Naive thymus-derived CD4-positive, alpha-beta T cell (primary cell): ENCODE results near the gene SF3B5. TPM values are rescaled to one million over a fixed set of nuclear protein-coding genes. Genes with fewer than 3 reads are reported as not detected.
A peak's percentile ranks its signal among the peaks of the same experiment; 100 is the strongest.
"Not testable (repeated sequence)": the region's sequence is repeated elsewhere in the genome, so short reads cannot be mapped to it uniquely, and the experiment has no call there.

ENCODE experiments used
- ATAC-seq: fragments of 150-1000 bp; cut with Tn5 transposase; 2 replicates; pipeline ENCODE4 v1.10.0; 2021; ENCODE audit warnings: mild to moderate bottlenecking, moderate library complexity
- CTCF ChIA-PET: fragments of 350-600 bp; sonication (Branson Sonifier 250); formaldehyde crosslinking; loops from one replicate; lab custom pipeline; 2021; ENCODE audit warnings: antibody characterized with exemption; lab: Charles Lee
- POLR2A ChIA-PET: fragments of 350-600 bp; sonication (Branson Sonifier 250); formaldehyde crosslinking; loops from one replicate; lab custom pipeline; 2021; ENCODE audit warnings: antibody characterized with exemption, inconsistent platforms; lab: Charles Lee
- DNase-seq, 9 donors: peaks; one replicate each; pipeline versions ENCODE4 v3.0.0 to v3.0.0-alpha.2; 2020 to 2022; ENCODE audit warnings: mixed read lengths in 1 of 9
- H3K27ac ChIP-seq: one replicate; pipeline ENCODE4 v1.7.0; 2013; ENCODE audit warnings: mild to moderate bottlenecking, low read depth, low read length, moderate library complexity
- H3K27me3 ChIP-seq, 2 donors: one replicate each; pipeline ENCODE4 v1.7.0; 2013; ENCODE audit warnings: low read length in 2 of 2, mild to moderate bottlenecking in 2 of 2, moderate library complexity in 2 of 2; ENCODE audit not compliant: control insufficient read depth in 2 of 2, insufficient read depth in 2 of 2
- H3K36me3 ChIP-seq, 3 experiments: 1 replicate in 2 of 3; 2 replicates in 1 of 3; pipeline ENCODE4 v1.7.0; 2013; ENCODE audit warnings: low read length in 3 of 3, mild to moderate bottlenecking in 3 of 3, moderate library complexity in 1 of 3; ENCODE audit not compliant: insufficient read depth in 3 of 3, control insufficient read depth in 2 of 3
- H3K4me1 ChIP-seq, 2 donors: one replicate each; pipeline ENCODE4 v1.7.0; 2013; ENCODE audit warnings: low read length in 2 of 2, mild to moderate bottlenecking in 2 of 2, moderate library complexity in 1 of 2; ENCODE audit not compliant: control insufficient read depth in 2 of 2, insufficient read depth in 2 of 2
- H3K4me3 ChIP-seq: 2 replicates; pipeline ENCODE4 v1.7.0; 2013; ENCODE audit warnings: mild to moderate bottlenecking, low read length
- H3K9me3 ChIP-seq, 3 experiments: 1 replicate in 2 of 3; 2 replicates in 1 of 3; pipeline ENCODE4 v1.7.0; 2013; ENCODE audit warnings: low read length in 3 of 3; ENCODE audit not compliant: control insufficient read depth in 2 of 3
- H3K27ac Mint-ChIP-seq, 9 donors: one replicate each; pipeline ENCODE4 v1.8.0; 2020 to 2022; ENCODE audit warnings: mixed read lengths in 9 of 9, mild to moderate bottlenecking in 8 of 9, moderate library complexity in 5 of 9, inconsistent platforms in 2 of 9
- H3K27me3 Mint-ChIP-seq, 5 donors: one replicate each; pipeline ENCODE4 v1.8.0; 2021 to 2022; ENCODE audit warnings: mixed read lengths in 5 of 5, mild to moderate bottlenecking in 1 of 5
- H3K36me3 Mint-ChIP-seq, 5 donors: one replicate each; pipeline ENCODE4 v1.8.0; 2020 to 2022; ENCODE audit warnings: mixed read lengths in 5 of 5, mild to moderate bottlenecking in 3 of 5, inconsistent platforms in 1 of 5
- H3K4me1 Mint-ChIP-seq, 7 donors: one replicate each; pipeline ENCODE4 v1.8.0; 2020 to 2022; ENCODE audit warnings: mixed read lengths in 7 of 7, mild to moderate bottlenecking in 3 of 7, inconsistent platforms in 1 of 7
- H3K4me3 Mint-ChIP-seq, 10 donors: one replicate each; pipeline ENCODE4 v1.8.0; 2020 to 2022; ENCODE audit warnings: mild to moderate bottlenecking in 10 of 10, mixed read lengths in 10 of 10, moderate library complexity in 6 of 10, inconsistent platforms in 2 of 10
- H3K9me3 Mint-ChIP-seq, 11 donors: one replicate each; pipeline ENCODE4 v1.8.0; 2020 to 2022; ENCODE audit warnings: mixed read lengths in 11 of 11, mild to moderate bottlenecking in 4 of 11, inconsistent platforms in 1 of 11, moderate library complexity in 1 of 11
- intact Hi-C, 2 donors: fragments of 100-400 bp; cut with micrococcal nuclease; formaldehyde crosslinking; loops; one replicate each; pipeline ENCODE4 v1.15.1; 2023
- polyA plus RNA-seq, 2 donors: library from polyadenylated mRNA; unstranded; fragments of 300-500 nt; fragmentation: Illumina TruSeq; gene quantifications; one replicate each; pipeline ENCODE4 v1.2.3, GENCODE V29; 2021
- total RNA-seq, 6 experiments: library from RNA in 5 of 6; stranded (reverse) in 5 of 6; gene quantifications; 1 replicate in 5 of 6; 2 replicates in 1 of 6; pipeline ENCODE4 v1.2.3 and lab custom pipeline; 2021 to 2026

Gene SF3B5
- total and polyA plus RNA-seq, 7 experiments from 2014 or later = 89.2 to 444 (median 145) TPM

DNA sequence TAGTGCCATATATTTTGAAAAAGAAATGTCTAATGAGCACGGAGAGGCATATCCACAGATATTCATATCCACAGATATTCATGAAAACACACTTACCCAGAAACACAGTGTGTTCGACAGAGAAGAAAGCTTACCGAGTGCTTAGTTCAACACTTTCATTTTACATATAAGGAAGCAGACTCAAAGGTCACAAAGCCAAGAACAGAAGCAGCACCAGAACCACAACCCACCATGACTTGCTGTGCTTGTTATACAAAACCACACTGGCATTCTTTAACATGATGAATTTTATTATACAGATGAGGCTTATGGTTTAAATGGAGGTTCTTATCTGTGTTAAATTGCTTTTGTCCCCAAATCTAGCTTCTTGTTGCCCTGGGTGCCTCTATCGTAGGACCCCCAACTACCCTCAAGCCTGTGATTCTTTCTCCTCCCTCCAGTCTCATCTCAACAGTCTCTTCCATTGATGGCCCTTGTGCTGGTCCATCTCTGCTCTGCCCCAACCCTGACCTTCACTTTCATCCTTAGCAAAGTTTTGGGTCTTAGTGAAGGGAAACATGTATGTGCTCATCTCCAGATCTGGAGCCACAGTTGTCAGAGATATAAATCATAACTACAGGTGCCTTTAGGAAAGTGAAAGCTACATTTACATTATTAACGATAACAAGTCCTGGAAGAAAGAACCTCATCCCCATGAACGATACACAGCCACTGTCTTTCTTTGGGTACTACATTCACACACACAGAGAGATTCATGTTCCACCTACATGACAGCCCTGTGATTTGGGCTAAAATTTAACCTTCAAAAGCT lies 40.0 kb downstream of the SF3B5 start:
- ChIA-PET POLR2A (interaction anchor here (0.5 to 4.7 kb wide), 6 partner anchors 9 to 602 kb away, joined by 3 to 69 read pairs (median 6); partner anchors contain the start of gene SF3B5), CTCF (interaction anchor here (1.0 kb wide), 1 partner anchor 9 kb away, joined by 3 read pairs; no protein-coding TSS in a partner anchor)
- Histone ChIP-seq H3K4me3 (peak overlapping the region; percentile 52), H3K36me3 (no peaks in the 10 kb centered on the region), H3K27ac (peak overlapping the region; percentile 66), H3K4me1 (peaks cover 12 to 23% of the 10 kb centered on the region in 2 donors), H3K27me3 (no peaks in the 10 kb centered on the region), H3K9me3 (no peaks in the 10 kb centered on the region)
- DNase-seq (peak in 7 of 9 donors; percentile 49 to 76 (median 66)), ATAC-seq (peak; percentile 96)
- Mint-ChIP-seq H3K36me3 (peaks cover 0 to 11% (median 0%) of the 10 kb centered on the region in 5 donors), H3K27ac (peak overlapping the region; percentile 78 to 99 (median 93)), H3K4me3 (peak overlapping the region; percentile 74 to 93 (median 87)), H3K27me3 (no peaks in the 10 kb centered on the region), H3K9me3 (peaks cover 0 to 3% (median 0%) of the 10 kb centered on the region in 11 donors), H3K4me1 (peaks cover 24 to 42% (median 31%) of the 10 kb centered on the region in 7 donors)
- intact Hi-C loops = loop anchor here (1.0 to 2.0 kb wide), 6 partner anchors 8 to 213 kb away; partner anchors contain the start of genes SF3B5 (in 2 of the 2), LTV1 (in 1 of the 2) and STX11 (in 1 of the 2)

GRCh38 chr6:144053601-144054000 lies 41.8 kb downstream of the SF3B5 start:
- peaks cover 0 to 6% (median 0%) of the 10 kb centered on the region in 5 donors for H3K27me3 Mint-ChIP-seq
- H3K27ac ChIP-seq = no peak overlapping the region
- no peaks in the 10 kb centered on the region for H3K9me3 ChIP-seq
- H3K9me3 Mint-ChIP-seq = peaks cover 0 to 8% (median 0%) of the 10 kb centered on the region in 11 donors
- no peaks in the 10 kb centered on the region for H3K27me3 ChIP-seq
- peaks cover 0 to 24% (median 4%) of the 10 kb centered on the region in 5 donors for H3K36me3 Mint-ChIP-seq
- intact Hi-C loops = no loop called here
- no peak overlapping the region for H3K4me3 ChIP-seq
- H3K4me1 ChIP-seq = peaks cover 12 to 23% of the 10 kb centered on the region in 2 donors
- no peak overlapping the region for H3K4me3 Mint-ChIP-seq
- POLR2A ChIA-PET = interaction anchor here (4.7 kb wide), 1 partner anchor 11 kb away, joined by 69 read pairs; no protein-coding TSS in a partner anchor
- DNase-seq (no peak), ATAC-seq (no peak)
- CTCF ChIA-PET = no interaction called here
- no peaks in the 10 kb centered on the region for H3K36me3 ChIP-seq
- peaks cover 26 to 42% (median 31%) of the 10 kb centered on the region in 7 donors for H3K4me1 Mint-ChIP-seq
- H3K27ac Mint-ChIP-seq = peak overlapping the region in 3 of 9 donors; percentile 21 to 78 (median 33)

- POLR2A ChIA-PET = interaction anchor here (4.7 kb wide), 1 partner anchor 12 kb away, joined by 69 read pairs; no protein-coding TSS in a partner anchor
- DNase-seq = no peak
Observed at GRCh38 chr6:144052488-144052887, 42.9 kb downstream of the SF3B5 start.

GRCh38 chr6:144049386-144049785 lies 46.0 kb downstream of the SF3B5 start:
- Mint-ChIP-seq H3K4me1 (peaks cover 4 to 19% (median 11%) of the 10 kb centered on the region in 7 donors), H3K27me3 (peaks cover 0 to 6% (median 0%) of the 10 kb centered on the region in 5 donors), H3K4me3 (no peak overlapping the region), H3K9me3 (peaks cover 0 to 15% (median 0%) of the 10 kb centered on the region in 11 donors), H3K36me3 (peaks cover 0 to 31% (median 6%) of the 10 kb centered on the region in 5 donors), H3K27ac (no peak overlapping the region)
- intact Hi-C loops = no loop called here
- Histone ChIP-seq H3K9me3 (no peaks in the 10 kb centered on the region), H3K27ac (no peak overlapping the region), H3K36me3 (no peaks in the 10 kb centered on the region), H3K4me3 (no peak overlapping the region), H3K4me1 (peaks cover 0 to 11% of the 10 kb centered on the region in 2 donors), H3K27me3 (no peaks in the 10 kb centered on the region)
- ChIA-PET CTCF (no interaction called here), POLR2A (interaction anchor here (0.6 kb wide), 1 partner anchor 468 kb away, joined by 3 read pairs; no protein-coding TSS in a partner anchor)
- ATAC-seq (no peak), DNase-seq (no peak)

More at GRCh38 chr6:144052488-144052887, 42.9 kb downstream of the SF3B5 start:
- no peak overlapping the region for H3K4me3 ChIP-seq
- peaks cover 12 to 23% of the 10 kb centered on the region in 2 donors for H3K4me1 ChIP-seq
- Mint-ChIP-seq H3K27me3 (peaks cover 0 to 6% (median 0%) of the 10 kb centered on the region in 5 donors), H3K4me1 (peaks cover 27 to 42% (median 31%) of the 10 kb centered on the region in 7 donors), H3K4me3 (no peak overlapping the region), H3K9me3 (peaks cover 0 to 15% (median 0%) of the 10 kb centered on the region in 11 donors), H3K36me3 (peaks cover 0 to 28% (median 4%) of the 10 kb centered on the region in 5 donors), H3K27ac (no peak overlapping the region)
- no peaks in the 10 kb centered on the region for H3K9me3 ChIP-seq
- ATAC-seq = no peak
- H3K36me3 ChIP-seq = no peaks in the 10 kb centered on the region
- no peaks in the 10 kb centered on the region for H3K27me3 ChIP-seq
- no peak overlapping the region for H3K27ac ChIP-seq
- CTCF ChIA-PET = no interaction called here
- intact Hi-C loops = no loop called here

GRCh38 chr6:144047688-144048087 lies 47.7 kb downstream of the SF3B5 start:
- POLR2A ChIA-PET = no interaction called here
- CTCF ChIA-PET = interaction anchor here (1.1 to 1.4 kb wide), 2 partner anchors 17 to 35 kb away, joined by 3 read pairs; no protein-coding TSS in a partner anchor
- no peak overlapping the region for H3K27ac Mint-ChIP-seq
- Histone ChIP-seq H3K9me3 (no peaks in the 10 kb centered on the region), H3K27me3 (no peaks in the 10 kb centered on the region), H3K27ac (no peak overlapping the region), H3K36me3 (no peaks in the 10 kb centered on the region), H3K4me3 (no peak overlapping the region), H3K4me1 (no peaks in the 10 kb centered on the region)
- DNase-seq (no peak), ATAC-seq (no peak)
- H3K27me3 Mint-ChIP-seq = peaks cover 0 to 6% (median 0%) of the 10 kb centered on the region in 5 donors
- H3K36me3 Mint-ChIP-seq = peaks cover 0 to 29% (median 6%) of the 10 kb centered on the region in 5 donors
- peaks cover 0 to 15% (median 0%) of the 10 kb centered on the region in 11 donors for H3K9me3 Mint-ChIP-seq
- intact Hi-C loops = no loop called here
- H3K4me3 Mint-ChIP-seq = no peak overlapping the region
- peaks cover 0 to 8% (median 3%) of the 10 kb centered on the region in 7 donors for H3K4me1 Mint-ChIP-seq

DNA sequence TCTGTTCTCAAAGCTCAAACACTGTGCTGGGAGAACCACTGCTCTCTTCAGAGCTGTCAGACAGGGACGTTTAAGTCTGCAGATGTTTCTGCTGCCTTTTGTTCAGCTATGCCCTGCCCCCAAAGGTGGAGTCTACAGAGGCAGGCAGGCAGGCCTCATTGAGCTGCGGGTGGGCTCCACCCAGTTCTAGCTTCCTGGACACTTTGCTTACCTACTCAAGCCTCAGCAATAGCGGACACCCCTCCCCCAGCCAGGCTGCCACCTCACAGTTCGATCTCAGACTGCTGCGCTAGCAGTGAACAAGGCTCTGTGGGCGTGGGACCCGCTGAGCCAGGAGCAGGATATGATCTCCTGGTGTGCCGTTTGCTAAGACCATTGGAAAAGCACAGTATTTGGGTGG lies 48.7 kb downstream of the SF3B5 start:
- H3K4me1 ChIP-seq, intact Hi-C loops, H3K4me1 Mint-ChIP-seq, H3K4me3 ChIP-seq, H3K9me3 ChIP-seq, H3K27me3 ChIP-seq, H3K27me3 Mint-ChIP-seq, H3K27ac Mint-ChIP-seq, H3K4me3 Mint-ChIP-seq, H3K36me3 ChIP-seq, H3K27ac ChIP-seq, ATAC-seq: not testable (repeated sequence)
- ChIA-PET CTCF (interaction anchor here (1.4 kb wide), 1 partner anchor 18 kb away, joined by 3 read pairs; no protein-coding TSS in a partner anchor), POLR2A (interaction anchor here (0.9 kb wide), 1 partner anchor 18 kb away, joined by 3 read pairs; no protein-coding TSS in a partner anchor)
- peak in 1 of 9 donors; percentile 20 for DNase-seq
- Mint-ChIP-seq H3K9me3 (peaks cover 0 to 19% (median 0%) of the 10 kb centered on the region in 11 donors), H3K36me3 (peaks cover 0 to 27% (median 6%) of the 10 kb centered on the region in 5 donors)
